NCI-H82 (cell line): ENCODE data around the gene CAGE1.

Experiments
- DNase-seq: peaks from one replicate; lab custom pipeline; 2025; lab: John Stamatoyannopoulos, UW

Gene CAGE1

DNA sequence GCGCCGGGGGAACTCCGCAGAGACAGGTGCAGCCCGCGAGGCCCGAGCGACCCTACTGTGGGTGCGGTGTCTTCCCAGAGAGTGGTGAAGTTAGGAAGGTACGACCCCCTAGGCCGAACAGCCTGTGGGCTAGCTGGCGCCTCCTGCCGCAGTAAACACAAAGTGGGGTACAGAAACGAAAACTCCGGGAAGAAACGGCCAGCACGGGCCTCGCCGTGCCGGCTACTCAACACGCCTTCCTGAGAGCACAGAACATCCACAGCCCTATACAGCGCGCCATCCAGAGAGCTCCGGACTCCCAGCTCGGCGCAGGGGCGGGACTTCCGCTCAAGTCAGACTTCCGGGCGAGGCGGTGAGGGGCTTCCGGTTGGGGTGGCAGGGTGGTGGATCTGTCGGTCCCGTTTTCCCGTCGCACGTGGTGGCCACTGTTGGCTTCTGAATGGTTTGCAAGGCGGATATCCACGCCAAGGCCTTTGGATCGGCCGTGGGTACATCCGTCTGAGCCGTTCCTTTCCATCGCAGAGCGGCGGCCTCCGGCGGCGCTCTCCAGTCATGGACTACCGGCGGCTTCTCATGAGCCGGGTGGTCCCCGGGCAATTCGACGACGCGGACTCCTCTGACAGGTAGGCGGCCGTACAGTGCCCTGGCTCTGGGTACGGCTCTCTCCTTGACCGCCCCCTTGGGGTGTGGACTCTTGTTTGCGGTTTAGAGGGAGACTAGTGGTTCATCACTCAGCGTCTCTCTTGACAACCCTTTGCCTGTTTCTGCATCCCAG is at the start of gene CAGE1, which contains the start of gene RIOK1:
Gene CAGE1 (minus strand): TSS at position 292 of the 775 bp plus-strand sequence. CDS start 2,569 bp downstream, outside the sequence.
Gene RIOK1 (plus strand): TSS at position 358 of the 775 bp plus-strand sequence. CDS start 195 bp downstream, at position 553.
- peak; percentile 98 for DNase-seq

DNA sequence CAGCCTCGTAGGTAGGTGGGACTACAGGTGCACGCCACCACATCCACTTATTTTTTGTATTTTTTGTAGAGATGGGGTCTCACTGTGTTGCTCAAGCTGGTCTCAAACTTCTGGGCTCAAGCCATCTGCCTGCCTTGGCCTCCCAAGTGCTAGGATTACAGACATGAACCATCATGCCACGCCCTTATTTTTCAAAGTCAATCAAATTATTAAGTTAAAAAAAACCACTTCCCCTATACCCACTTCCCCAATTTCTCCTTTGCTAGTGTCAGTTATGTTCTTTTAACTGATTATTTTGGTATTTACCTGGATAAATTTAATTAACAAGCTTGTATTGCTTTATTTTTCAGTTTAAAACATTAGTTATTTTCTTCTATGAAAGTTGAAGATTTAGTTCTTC is 49.7 kb upstream of the CAGE1 start:
- DNase-seq: no peak

GRCh38 chr6:7438011-7438410 is 48.5 kb upstream of the CAGE1 start:
- DNase-seq: no peak

- no peak for DNase-seq
Measured at GRCh38 chr6:7434672-7435071, 45.1 kb upstream of the CAGE1 start.

GRCh38 chr6:7433121-7433617 is 43.6 kb upstream of the CAGE1 start:
- no peak for DNase-seq

DNA sequence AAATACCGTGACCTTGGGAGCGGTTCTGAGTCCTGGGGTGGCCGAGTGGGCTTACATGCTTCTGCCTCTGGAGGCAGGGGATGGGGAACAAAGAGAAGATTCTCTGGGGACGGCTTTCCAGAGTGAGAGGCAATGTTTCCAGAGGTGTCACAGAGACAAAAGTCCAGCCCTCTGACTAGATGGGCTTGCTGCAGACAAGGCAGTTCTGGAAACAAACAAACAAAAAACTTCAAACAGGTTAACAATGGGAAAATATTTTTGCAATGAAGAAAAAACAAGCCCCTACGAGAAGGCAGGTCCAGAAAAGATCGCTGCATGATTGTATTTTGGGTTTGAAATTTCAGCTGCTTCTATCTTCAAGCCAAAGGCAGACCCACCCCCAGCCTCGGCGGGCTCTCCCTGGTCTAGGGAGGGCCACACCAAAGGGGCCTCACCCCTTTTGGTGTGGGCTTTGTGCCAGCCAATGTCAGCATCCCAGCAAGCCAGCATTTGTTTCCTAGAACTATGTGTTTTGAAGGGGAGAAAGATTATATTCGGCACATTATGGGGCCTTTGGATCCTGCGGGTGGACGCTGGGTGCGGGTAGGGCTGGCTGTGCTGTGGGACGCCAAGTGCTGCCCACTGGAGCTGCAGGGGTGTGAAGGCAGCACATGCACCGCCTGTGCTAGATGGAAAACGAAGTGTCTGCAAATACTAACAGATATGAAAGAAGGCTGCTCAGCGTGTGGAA is 43.0 kb upstream of the CAGE1 start:
- no peak for DNase-seq

GRCh38 chr6:7431674-7432390 is 42.3 kb upstream of the CAGE1 start:
- no peak for DNase-seq

- DNase-seq: no peak
Measured at GRCh38 chr6:7431313-7431673, 41.8 kb upstream of the CAGE1 start.

DNA sequence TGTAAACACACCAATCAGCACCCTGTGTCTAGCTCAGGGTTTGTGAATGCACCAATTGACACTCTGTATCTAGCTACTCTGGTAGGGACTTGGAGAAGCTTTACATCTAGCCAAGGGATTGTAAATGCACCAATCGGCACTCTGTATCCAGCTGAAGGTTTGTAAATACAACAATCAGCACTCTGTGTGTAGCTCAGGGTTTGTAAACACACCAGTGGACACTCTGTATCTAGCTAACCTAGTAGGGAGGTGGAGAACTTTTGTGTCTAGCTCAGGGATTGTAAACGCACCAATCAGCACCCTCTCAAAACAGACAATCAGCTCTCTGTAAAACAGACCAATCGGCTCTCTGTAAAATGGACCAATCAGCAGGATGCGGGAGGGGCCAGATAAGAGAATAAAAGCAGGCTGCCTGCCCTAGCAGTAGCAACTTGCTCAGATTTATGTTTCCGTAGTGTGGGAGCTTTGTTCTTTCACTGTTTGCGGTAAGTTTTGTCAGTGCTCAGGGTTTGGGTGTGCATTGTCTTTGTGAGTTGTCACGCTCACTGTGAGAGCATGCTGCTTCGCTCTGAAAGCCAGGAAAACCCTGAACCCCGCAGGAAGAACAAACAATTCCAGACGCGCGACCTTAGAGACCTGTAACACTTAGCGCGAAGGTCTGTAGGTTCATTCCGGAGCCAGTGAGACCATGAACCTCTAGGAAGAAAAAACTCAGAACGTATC is 37.1 kb upstream of the CAGE1 start:
- peak; percentile 24 for DNase-seq

- DNase-seq: no peak
Measured at GRCh38 chr6:7425808-7426190, 36.3 kb upstream of the CAGE1 start.

DNA sequence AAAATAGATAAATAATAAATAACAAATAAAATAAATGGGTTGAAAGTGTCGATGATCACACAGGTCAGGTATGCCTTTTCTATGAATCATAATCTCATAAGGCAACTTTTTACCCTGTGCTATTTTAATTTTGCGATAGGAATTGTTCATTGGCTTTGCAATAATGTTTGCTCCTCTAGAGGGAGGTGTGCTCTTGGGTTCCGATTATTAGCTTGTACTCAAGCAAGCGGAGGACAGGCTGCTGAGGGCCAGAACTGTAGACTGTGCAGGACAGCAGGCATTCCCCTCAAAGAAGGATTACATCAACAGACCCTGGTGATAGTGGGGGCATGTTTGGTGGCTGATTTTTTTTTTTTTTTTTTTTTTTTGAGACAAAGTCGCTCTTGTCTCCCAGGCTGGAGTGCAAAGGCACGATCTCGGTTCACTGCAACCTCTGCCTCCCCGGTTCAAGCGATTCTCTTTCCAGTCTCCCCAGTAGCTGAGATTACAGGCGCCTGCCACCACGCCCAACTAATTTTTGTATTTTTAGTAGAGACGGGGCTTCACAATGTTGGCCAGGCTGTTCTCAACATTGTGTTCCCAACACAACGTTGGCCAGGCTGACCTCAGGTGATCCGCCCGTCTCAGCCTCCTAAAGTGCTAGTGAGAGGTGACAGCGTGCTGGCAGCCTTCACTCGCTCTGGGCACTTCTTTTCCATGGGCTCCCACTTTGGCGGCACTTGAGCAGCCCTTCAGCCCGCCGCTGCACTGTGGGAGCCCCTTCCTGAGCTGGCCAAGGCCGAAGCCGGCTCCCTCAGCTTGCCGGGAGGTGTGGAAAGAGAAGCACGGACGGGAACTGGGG is 35.6 kb upstream of the CAGE1 start:
- peak; percentile 38 for DNase-seq

DNA sequence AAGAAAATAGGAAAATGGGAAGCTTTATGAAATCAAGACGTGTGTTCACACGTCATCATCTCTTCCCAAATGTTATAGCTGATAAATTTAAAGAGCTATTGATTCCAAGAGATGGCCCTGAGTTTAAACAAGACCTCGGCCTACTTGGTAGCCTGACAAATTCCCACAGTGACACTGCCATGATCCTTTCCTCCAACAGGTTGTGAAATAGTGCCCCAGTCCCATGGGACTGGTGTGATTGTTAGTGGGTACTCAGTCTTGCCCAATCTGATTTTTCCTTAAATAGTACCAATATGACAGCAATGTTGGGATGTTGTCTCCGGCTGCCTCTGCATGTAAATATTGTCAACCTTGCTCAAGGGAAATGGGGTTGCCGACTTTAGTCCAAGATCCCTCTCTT is 34.5 kb upstream of the CAGE1 start:
- no peak for DNase-seq

DNA sequence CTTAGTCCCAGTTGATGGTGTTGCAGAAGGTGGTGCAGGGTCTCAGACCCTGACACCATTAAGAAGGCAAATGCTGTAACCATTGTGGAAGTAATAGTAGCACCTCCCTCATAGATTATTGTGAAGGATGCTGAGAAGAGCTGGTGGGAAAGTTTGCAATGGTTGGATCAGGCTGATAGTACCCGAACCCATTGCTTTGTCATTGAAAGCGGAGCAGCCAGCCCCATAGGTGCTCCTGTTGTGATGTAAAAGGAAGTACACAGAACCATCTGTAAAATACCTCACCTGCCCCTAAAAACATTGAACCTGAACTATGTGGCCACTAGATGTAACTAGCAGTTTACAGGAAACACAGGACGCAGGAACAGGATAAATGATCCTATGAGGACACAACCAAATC is 31.5 kb upstream of the CAGE1 start:
- no peak for DNase-seq

DNA sequence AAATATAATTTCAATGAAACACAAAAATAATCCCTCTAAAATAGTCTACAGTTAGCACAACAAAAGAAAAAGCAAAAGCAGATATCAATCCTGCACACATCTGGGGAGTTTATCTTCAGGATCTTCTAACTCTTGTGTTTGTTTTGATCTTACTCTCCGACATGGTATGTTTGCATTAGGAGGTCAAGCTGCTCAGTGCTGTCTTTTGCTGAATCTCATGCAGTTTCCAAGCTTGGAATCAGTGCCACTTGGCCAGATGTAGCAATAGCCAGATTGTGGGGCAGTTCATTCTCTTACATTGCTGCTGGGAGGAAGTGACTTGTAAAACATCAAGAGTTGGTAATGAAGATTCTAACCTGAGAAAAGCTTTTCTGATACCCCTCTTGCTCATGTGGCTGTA is 29.5 kb upstream of the CAGE1 start:
- no peak for DNase-seq

- no peak for DNase-seq
Measured at GRCh38 chr6:7418238-7418905, 28.8 kb upstream of the CAGE1 start.

GRCh38 chr6:7417684-7418083 is 28.1 kb upstream of the CAGE1 start:
- no peak for DNase-seq

GRCh38 chr6:7414811-7415210 is 25.3 kb upstream of the CAGE1 start:
- no peak for DNase-seq

- no peak for DNase-seq
Measured at GRCh38 chr6:7413151-7413823, 23.7 kb upstream of the CAGE1 start.

DNA sequence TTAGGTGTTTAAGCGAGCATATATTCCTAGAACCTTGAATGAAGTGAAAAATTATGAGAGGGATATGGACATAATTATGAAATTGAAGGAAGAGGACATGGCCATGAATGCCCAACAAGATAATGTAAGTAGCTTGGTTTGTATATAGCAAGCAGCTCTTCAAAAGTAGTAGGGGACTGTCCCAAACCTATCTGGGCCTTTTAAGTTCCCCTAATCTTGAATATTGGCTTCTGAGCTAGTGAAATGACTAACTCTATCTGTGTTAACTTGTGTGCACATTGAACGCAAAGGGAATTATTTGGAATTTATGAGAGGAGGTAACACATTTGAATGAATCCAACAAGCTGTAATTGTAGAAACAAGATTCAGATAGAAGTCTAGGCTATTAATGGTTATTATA is 21.8 kb upstream of the CAGE1 start:
- DNase-seq: no peak

- DNase-seq: no peak
Measured at GRCh38 chr6:7410851-7411250, 21.3 kb upstream of the CAGE1 start.
